Measurements from ENCODE around the gene CWF19L2.
A peak's percentile ranks its signal among the peaks of the same experiment; 100 is the strongest.
"Not testable (repeated sequence)": the region's sequence is repeated elsewhere in the genome, so short reads cannot be mapped to it uniquely, and the experiment has no call there.

The CWF19L2 gene

DNA sequence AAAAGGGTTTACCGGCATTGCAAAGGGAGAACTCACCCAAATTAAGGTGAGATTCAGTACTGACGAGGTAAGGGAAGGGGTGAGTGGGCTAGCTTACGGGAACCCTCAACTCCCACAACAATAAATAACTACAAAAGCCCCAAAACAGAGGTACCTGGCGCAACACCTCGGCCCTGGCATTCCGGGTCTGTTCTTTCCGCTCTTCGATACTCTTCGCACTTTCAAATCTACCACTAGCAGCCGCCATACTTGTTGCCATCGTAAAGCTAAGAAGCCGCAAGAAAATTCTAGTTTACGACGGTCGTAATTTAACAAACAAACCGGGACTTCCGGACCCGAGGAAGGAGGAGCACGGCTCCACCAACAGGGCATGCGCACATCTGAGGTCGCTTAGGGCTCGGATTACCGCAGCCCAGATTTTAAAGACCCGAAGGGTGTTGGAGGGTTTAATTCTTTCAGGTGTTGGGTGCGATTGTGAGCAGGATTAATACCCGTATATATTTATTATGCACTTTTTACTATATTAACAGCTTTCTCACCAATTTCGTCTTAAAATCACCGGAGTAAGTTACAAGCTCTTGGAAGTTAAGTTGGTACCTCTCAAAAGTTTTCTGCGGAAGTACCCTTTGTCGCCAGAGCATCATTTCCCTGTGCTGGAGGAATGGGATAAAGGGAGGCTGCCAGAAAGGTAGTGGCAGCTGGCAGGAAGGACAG is at the start of gene CWF19L2:
Gene CWF19L2 (minus strand): TSS at position 268 of the 714 bp plus-strand sequence. CDS start 9 bp downstream, at position 259.
- DNase-seq, result peak; percentile 95

DNA sequence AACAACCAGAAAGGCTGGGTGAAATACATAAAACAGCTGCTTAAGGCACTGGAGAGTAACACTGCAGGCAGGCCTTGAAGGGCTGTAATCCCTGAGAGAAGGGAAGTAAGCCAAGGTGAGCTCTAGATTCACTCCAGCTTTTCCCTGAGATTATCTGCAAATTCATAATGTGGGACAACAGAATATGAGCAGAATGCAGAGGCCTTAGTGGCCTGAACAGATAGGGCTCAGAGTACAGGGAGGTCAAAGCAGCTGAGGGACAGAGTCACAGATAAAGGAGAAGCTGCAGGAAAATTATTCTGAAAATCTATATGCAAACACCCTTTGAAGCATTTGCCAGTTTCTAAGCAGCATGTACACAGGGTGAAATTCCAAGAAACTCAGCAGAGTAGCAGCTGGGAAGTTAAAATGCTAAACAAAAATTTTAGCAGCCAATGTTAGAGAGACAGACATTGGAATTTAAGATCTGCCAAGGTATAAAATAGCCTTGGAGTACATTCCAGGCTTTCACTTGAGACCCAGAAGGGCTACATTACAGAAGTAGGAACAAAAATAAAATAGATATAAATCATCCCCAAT is 48.1 kb upstream of the CWF19L2 start:
- no peak for DNase-seq

DNA sequence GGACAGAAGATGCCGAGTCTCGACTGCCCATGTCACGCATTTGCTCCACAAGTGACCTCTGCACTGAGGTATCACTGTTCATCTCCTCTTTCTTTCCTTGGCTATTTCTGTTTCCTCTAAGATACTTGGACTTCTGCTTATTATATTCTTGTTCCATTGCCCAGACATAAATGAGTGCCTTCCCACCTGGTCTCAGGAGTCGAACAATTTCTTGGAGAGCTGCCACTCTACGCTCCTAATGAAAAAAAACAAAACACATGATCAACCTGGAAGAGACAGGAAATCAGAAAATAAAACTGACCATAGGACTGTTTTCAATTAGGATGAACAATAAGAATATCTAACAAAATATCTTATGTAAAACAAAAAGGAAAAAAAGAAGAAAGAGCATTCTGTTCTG is 47.4 kb upstream of the CWF19L2 start:
- no peak for DNase-seq

DNA sequence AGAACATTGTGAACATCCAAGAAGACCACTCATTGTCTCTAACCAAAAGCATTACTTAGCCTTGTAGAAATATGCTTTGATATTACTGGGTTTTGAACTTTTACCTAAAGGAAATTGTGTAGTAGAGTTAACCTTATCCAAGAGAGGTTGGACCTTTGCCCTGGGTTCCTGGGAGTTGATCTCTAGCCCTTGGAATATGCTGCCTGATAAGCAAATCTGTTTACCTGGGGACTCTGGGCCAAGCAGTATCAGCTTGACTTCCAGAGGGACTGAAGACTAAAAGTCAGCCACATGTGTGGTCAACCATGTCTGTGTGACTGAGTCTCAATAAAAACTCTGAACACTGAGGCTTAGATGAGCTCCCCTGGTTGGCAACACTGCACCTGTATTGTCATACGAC is 44.1 kb upstream of the CWF19L2 start:
- no peak for DNase-seq

DNA sequence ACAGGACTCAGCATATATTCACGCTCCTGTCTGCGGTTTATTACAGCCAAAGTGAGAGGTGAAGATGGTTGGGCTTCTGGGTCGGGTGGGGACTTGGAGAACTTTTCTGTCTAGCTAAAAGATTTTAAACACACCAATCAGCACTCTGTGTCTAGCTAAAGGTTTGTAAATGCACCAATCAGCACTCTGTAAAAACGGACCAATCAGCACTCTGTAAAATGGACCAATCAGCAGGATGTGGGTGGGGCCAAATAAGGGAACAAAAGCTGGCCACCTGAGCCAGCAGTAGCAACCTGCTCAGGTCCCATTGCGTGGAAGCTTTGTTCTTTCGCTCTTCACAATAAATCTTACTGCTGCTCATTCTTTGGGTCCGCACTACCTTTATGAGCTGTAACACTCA is 39.7 kb upstream of the CWF19L2 start:
- DNase-seq, result not testable (repeated sequence)

DNA sequence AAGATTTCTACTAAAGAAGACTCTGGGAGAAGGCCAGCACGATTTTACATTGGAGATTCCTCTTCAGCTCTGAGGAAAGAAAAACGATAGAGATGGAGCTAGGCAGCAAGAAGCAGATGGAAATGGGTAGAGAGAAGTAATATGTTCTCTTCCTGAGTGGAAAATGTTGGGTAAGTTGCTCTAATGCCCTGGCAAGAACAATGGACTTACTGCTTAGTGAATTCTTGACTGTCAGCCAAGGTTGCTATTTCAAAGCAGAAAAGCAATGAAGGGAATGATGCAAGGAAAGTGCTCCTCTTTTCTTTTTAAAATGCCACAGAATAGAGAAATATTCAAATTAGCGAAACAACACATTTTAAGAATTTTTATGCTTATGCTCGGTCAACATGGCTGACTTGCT is 38.4 kb upstream of the CWF19L2 start:
- DNase-seq, result no peak

DNA sequence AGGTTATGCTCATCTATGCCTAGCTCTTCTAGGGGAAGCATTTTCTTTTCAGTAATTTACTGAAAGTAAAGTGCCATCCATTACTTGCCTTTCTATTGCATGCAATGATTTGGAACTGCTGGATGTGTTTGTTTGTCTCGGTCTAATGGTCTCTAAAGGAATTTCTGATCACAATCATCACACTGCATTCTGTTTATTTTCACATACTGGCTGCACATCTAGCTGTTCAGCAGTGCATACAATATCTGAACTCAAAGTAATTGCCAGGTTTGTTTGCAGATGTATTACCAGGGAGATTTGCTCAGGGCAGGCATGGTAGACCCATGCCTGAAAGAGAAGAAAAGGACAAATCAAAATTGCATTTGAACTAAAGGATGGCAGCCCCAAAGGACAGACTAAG is 36.4 kb upstream of the CWF19L2 start:
- no peak for DNase-seq

DNA sequence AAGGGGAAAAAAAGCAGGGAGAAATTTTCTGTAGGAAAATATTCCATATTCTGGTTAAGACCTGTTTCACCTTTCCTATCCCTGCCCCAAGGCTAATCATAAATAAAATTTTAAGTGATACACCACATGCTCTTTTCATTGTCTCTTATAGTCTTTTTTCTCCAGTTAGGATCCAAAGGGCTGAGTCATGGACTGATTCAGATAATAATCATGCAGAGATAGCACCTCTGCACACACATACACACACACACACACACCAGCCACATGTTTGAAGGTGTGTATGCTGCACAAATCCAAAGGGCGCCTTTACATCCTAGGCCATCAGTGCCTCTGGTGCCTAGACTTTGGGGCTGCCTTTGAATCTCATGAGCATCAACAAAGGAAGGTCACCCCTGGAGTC is 35.5 kb upstream of the CWF19L2 start:
- no peak for DNase-seq

DNA sequence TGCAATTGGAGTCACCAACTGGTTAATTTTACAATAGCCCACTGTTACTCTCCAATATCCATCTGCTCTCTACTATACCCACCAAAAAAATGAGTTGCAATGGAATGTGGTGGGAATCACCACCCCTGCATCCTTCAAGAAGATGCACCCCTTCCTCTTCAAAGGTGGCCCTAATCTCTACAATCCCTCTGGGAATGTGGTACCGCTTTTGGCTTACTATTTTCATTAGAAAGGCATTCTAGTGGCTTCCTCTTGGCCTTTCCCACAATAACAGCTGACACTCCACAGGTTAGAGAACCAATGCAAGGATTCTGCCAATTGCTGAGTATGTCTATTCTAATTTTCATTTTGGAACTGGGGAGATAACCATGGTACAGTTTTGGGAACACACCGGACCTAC is 33.2 kb upstream of the CWF19L2 start:
- DNase-seq, result no peak

DNA sequence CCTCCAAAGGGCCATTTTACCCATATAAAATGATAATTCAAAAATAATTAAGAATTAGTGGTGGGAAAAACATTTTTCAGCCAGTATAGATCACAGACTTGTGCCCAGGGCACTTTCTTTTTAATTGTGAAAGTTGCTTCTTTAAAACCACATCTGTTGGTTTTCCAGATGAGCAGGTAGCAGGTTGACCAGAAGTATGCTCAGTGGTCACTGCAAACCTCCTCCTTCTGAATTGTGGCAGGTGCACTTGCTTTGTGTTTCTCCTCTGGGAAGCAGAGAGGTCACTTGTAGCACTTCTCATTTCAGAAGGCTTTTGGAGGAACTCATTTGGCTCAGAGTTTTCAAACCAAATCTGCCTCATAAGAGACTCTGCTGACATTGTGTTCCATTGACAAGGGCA is 24.6 kb upstream of the CWF19L2 start:
- no peak for DNase-seq

DNA sequence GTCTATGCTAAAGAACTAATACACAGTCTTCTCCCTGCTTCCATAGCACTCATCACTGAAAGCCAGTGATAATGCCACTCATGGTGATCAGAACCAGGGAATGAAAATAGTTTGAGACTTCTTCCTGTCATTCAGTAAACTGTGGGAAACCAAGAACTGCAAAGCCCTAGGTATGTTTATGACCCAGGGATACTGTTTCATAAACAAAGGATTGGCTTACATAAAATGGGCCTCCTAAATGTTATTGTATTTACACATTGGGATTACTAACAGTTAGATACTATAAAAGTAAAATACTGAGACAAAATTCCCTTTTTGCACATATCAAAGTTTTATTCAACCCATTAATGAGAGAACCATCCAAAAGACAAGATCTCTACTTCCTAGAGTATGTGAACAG is 21.3 kb upstream of the CWF19L2 start:
- DNase-seq, result no peak

DNA sequence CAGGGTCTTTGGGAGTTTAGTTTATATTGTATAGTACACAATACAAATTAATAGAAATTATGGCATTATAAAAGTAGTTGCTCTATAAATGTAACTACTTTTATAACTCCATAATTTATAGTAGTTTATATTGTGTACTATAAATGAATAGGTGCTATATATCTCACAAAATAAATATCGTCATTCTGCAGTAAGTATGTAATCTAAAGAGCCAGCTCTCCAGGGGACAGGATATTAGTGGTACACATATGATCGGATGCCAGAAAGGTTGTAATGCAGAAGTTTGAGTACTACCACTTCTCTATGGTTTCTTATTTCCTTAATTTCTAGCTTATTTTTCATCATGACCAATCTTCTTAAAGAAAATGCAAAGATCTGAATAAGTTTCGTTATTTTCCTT is 20.2 kb upstream of the CWF19L2 start:
- DNase-seq, result no peak

DNA sequence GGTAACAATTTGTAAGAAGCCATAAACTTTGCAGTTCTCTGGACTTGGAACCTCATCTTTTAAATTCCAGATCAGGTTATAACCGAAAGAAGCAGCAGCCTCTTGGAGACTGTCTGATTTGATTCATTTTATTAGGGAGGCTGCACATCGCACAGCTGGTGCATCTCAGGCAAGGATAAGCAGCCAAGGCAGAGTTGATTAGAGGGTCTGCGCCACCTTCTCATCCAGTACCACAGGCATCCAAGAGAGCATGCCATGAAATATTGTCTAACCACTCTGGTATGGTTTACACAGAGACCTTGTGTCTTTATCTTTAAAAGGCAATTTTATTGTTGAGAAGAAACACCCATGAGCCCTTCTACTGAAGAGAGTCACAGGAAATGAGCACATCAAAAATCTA is 16.2 kb upstream of the CWF19L2 start:
- no peak for DNase-seq

DNA sequence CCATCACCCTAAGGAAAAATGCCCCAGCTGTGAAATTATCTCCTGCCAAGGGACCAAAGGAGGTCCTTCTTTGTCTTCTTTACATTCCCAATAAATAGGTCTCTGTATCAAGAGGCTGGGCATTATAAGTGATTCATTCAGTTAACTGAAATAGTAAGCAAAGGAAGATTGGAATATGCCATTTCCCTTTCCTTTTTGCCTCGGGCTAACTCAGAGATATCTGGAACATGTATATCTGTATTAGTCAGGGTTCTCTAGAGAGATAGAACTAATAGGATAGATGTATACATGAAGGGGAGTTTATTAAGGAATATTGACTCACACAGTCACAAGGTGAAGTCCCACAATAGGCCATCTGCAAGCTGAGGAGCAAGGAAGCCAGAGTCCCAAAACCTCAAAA is 15.3 kb upstream of the CWF19L2 start:
- no peak for DNase-seq

DNA sequence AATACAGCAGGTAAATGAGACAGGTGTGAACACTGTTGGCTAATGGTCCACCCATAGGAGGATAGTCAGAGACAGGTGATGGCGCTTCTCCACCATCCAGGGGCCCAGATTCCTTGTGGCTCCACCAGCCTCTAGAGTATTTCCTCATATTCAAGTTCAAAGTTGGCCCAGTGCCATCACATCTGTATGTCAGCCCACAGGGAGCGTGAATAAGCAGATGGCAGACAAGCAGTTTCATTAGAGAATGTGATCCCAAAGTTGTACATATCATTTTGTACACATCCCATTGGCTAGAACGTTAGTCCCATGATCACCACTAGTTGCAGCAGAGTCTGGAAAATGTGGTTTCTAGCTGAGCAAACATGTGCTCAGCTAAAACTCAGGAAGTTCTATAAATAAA is 11.0 kb upstream of the CWF19L2 start:
- DNase-seq, result no peak

DNA sequence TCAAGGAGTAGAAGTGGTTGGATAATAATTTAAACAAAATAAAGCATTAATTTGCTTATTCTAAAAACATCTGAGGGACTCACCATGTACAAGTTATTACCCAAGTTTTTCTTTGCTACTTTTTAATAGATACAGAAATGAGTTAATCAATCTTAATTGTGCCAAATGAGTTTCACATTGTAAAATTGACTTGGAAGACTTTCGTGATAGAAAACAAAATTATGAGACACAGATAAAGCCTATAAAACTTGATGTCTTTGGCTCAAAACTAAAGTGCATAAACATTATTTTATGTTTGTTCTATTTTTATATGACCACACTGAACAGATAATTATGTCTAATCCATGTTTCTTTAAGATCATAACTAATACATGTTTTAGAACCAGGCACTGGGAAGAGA is 10.1 kb upstream of the CWF19L2 start:
- DNase-seq, result no peak

DNA sequence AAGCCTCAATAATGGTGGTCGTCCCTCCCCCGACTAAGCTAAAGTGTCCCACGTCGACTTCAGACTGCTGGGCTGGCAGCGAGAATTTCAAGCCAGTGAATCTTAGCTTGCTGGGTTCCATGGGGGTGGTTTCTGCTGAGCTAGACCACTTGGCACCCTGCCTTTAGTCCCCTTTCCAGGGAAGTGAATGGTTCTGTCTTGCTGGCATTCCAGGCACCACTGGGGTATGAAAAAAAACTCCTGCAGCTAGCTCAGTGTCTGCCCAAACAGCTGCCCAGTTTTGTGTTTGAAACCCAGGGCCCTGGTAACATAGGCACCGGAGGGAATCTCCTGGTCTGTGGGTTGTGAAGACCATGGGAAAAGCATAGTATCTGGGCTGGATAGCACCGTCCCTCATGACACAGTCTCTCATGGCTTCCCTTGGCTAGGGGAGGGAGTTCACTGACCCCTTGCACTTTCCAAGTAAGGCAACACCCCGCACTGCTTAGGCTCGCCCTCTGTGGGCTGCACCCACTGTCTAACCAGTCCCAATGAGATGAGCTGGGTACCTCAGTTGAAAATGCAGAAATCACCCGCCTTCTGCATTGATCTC is 8.7 kb upstream of the CWF19L2 start:
- not testable (repeated sequence) for DNase-seq

DNA sequence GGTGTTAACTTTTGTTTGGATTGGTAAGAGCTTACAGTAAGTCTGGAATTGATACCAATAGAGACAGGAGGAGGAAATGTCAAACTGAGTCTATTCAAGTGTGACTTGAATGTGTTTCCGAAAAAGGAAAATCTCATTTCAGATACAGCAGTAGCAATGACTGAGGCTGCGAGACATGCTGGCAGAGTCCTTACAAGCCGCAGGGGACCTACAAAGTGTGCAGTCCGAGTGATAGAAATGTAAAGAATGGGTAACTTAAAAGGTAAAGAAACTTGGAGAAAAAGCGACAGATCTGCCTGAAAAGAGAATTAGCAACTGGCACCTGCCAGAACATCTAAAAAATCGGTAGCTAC is 444 bp downstream of the CWF19L2 start:
- no peak for DNase-seq

DNA sequence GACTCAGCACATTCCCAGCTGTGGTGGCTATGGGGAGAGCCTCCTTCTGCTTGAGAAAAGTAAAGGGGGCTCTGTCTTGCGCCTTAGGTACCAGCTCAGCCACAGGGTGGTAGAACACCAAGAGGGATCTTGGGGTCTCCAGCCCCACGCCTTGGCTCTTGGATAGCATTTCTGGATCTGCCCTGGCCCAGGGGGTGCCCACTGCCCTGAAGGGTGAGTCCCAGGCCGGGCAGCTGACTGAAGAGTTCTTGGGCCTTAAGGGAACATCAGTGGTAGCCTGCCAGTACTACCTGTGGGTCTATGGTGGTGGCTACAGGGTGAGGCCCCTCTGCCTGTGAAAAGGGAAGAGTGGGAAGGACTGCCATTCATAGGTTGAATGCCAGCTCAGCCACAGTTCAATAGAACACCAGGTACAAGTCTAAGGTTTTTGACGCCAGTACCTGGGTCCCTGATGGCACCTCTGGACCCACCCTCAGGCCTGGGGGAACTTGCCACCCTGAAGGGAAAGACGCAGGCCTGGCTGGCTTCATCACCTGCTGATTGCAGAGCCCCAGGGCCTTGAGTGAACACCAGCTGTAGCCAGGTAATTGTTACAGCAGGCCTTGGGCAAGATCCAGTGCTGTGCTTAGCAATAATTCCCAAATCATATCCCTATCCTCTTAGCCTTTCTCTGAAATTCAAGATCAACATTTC is 3.9 kb downstream of the CWF19L2 start:
- DNase-seq, result no peak

DNA sequence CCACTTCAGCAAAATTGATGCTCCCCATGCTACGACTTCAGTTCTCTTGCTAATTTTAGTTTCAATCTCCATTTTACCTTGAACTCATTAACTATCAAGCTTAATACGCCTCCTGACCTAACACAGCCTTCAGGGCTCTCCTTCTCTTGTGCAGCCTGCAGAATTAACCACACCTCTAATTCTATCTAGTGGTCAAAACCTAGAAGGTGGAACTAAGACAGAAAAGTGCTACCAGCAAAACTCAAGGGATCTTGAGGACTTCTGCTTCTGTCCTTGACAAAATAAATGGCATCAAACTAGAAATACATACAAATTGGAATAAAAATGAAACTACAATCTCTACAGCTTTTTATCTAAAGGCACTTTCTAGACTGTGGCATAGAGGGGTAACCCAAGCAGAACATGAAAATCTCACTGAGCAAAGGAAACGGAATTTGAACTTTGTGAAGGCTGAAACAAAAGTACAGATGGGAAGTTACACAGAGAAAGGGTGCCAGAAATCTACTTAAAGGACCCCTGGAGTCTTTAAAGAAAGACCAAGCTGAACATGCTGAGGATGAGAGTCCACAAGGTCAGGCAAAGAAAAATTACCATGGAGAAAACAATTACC is 10.7 kb downstream of the CWF19L2 start:
- no peak for DNase-seq

DNA sequence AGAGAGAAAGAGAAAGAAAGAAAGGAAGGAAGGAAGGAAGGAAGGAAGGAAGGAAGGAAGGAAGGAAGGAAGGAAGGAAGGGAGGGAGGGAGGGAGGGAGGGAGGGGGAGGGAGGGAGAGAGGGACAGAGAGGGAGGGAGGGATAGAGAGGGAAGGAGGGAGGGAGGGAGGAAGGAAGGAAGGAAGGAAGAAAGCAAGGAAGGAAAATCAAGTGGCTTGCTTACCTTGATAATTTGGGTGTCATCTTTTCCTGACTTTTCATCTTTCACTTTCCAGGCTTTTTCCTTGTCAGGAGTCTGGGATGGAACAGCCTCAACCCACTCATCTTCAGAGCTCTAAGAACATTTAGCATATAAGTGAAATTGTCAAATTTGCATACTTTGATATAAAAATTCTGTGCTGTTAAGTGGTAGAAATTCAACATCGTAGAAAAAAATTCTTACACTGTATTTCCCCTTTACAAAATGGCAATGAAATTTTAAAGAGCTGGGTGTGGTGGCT is 14.9 kb downstream of the CWF19L2 start:
- DNase-seq, result no peak

DNA sequence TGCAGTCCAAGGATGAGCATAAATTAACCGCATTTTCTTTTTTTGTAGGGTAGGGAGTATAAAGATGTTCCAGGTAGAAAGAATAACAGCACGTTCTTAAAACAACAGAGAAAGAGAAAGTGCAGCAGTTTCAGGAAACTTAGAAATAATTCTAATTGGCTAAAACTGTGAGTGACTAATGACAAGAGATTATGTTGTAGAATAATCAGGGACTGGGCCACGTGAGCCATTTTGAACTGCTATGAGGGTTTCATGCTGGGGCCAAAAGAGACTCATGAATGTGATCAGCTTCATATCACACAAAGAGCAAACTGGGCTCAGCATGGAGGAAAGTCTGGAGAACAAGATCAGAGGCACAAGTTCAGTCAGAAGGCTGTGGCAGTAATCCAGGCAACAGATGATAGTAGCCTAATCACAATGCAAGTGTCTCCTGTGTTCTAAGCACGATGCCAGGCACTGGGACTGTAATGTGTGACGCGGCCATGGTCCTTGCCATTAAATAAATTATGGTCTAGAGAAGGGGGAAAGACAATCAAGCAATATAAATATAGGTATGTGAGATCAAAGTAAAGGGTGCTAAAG is 17.9 kb downstream of the CWF19L2 start:
- DNase-seq, result no peak

DNA sequence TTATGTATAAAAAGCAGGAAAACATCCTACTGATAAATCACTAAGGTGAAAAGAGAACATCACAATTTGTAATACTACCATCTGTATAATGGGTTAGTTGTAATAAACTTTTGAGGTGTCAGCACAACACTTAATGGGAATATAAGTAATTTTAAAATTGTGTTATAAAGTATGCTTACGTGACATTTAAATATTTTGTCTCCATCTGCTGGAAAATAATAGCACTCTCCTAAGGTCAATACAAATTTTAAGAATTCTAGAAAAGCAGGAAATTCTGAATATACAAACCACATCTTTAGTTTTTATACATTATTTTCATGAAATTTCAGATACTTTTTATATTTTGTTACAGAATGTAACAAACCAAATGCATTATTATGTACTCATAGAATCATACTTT is 19.5 kb downstream of the CWF19L2 start:
- no peak for DNase-seq
